NCI-H2029 treated with DMSO at 0.1 percent for 48 hours (cell line): ENCODE measurements around the gene LHX4.

Experiments
- DNase-seq: peaks from one replicate; lab custom pipeline; 2025; lab: John Stamatoyannopoulos, UW

Gene LHX4

GRCh38 chr1:180229483-180230415 lies at the start of gene LHX4:
TSS of gene LHX4 (plus strand) at chr1:180230264. CDS start at chr1:180230530, 266 bp downstream.
- no peak for DNase-seq

GRCh38 chr1:180181048-180181447 lies 49.0 kb upstream of the LHX4 start:
- DNase-seq = no peak

- DNase-seq = no peak
Measured at GRCh38 chr1:180181996-180182642, 47.9 kb upstream of the LHX4 start.

- DNase-seq = no peak
Measured at GRCh38 chr1:180182643-180183311, 47.3 kb upstream of the LHX4 start.

DNA sequence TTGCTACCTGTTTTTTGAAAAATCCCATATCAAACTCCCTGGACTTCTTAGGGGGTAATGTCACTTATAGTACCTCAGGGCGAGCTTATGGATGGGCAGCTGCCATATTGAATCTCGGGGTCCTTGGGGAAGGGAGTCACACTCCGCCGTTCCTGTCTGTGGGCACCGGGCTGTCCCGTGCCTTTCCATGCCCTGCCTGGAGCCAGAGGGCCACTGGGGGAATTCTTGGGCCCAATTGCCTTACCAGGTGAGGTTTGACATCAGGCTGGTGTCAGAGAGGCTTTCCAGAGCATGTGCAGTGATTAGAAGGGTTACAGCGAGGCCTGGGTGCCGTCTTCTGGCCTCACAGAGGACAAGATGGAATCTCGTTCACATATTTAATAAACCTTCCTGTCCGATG lies 46.6 kb upstream of the LHX4 start:
- DNase-seq = no peak

DNA sequence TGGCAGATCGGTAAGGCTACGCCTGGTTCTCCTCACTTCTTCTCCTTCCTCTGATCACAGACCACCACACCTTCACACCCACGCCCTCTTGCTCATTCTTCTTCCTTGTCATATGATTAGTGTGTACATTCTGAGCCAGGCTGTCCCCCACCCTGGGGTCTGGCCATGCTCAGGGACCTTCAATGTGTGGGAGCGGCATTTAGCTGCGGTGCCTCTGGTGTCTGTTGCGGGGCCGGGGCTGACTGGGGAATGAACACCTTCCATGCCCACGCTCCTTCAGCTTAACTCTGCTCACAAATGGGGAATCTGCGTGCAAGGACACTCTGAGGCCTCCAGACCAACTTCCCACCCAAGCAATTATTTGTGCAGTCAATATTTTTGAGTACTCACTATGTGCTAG lies 46.0 kb upstream of the LHX4 start:
- DNase-seq = no peak

DNA sequence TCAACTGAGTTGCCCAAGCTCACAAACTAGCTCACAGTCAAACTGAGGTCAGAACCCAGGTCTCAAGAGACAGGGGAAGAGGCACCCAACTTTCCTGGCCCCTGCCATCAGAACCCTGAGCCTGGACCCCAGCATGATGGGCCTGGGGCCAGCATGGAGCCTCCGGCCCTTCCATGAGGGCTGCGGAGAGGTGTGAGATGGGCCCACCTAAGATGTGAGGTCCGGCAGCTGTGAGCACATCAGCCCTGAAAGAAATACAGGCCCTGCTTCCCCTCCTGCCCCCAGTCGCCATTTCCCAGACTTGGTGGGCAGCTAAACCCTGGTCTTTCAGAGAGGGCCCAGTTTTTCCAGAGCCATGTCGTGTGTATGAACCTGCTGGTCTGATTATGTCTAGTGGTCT lies 44.8 kb upstream of the LHX4 start:
- no peak for DNase-seq

DNA sequence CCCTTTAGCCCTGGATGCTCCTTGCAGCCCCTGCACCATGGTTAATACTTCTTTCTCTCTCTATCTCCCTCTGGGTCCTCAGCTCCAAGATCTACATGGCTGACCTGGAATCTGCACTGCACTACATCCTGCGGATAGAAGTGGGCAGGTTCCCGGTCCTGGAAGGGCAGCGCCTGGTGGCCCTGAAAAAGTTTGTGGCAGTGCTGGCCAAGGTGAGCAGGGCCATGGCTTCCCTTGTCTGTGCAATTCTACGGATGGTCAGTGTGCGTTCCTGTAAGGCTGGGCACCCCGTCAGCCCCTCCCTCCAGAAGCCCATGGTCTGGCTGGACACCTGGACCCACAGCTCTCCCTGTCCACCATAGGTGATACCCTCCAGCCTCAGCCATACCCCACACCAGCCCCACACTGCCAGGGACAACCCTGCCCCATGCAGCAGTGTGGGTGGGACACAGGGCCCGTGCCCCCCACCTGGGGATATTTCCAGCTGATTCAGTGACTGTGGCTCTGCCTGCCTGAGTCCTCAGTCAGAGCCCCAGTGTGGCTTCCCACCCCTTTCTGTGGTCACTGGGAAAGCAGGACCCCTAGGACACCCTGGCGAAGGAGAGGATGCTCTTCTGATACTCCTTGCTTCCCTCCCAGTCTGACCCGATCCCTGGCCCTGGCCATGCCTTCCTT lies 44.0 kb upstream of the LHX4 start:
- DNase-seq = no peak

GRCh38 chr1:180186831-180187230 lies 43.2 kb upstream of the LHX4 start:
- DNase-seq = no peak

DNA sequence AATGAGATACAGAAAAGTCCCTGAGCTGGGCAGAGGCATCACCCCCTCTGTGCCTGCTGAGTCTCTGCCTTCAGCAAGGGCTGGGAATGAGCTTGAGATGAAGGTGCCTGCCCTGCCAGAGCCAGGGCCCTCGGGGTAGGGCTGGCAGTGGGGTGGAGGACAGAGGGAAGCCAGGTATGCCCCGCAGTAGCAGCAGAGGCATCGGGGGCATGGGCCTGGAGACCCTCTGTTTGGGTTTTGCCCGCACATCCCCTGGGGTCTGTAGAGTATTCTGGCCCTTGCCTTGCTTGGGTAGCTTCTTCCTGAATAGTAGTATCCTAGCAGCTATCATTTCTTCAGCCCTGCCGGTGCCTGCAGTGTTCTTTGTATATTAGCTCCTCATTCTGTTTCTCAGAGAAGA lies 42.4 kb upstream of the LHX4 start:
- DNase-seq = no peak

DNA sequence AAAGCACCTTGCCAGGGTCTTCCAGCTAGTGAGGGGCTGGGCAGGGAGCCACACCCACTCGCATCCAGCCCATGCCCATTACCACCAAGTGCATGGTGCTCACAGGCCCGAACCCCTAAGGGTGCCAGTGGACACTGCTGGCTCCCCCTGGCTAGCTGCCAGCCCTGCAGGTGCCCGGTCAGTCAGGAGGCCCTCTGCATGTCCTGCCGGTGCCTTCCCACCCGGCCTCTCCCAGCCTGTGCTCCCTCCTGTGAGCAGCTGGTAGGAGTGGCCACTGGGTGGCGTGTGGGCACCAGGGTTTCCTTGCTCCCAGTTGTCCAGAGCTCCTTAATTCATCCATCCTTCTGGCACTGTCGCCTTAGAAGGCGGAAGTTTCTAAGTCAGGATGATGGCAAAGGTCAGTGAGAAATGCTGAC lies 42.0 kb upstream of the LHX4 start:
- DNase-seq = peak; percentile 31

- DNase-seq = no peak
Measured at GRCh38 chr1:180188684-180189175, 41.3 kb upstream of the LHX4 start.

DNA sequence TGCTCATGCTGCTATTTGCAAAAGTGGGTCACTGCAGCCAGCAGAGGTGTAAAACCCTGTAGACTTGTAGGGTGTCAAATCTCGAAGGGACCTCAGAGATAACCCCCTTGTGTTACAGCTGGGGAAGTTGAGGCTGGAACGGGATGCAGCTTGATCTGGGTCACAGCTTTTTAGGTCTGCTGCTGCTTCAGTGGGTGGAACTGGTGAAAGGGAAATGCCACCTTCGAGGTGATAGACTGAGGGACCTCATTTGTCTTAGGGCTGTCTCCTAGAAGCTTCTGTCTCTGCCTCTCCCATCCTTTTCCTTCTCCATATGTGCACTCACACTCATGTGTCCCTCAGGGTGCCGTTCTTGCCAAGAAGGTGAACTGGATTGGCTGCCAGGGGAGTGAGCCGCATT lies 40.0 kb upstream of the LHX4 start:
- no peak for DNase-seq

DNA sequence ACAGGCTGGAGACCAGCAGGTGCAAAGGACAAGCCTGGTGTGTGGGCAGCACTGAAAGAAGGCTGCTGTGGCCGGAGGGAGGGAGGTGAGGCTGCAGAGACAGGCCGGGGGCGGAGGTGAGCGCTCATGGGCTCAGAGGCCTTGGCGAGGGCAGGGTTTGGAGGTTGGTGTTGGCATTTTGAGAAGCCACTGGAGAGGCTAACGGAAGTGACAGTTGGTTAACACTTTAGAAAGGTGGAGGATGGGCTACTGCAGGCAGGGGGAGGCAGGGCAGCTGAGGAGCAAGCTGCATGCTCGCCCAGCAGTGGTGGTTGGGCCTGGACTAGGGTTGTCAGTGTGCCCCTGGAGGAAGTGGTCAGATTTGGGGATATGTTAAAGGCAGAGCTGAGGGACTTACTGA lies 37.9 kb upstream of the LHX4 start:
- DNase-seq = no peak

GRCh38 chr1:180193141-180194047 lies 36.7 kb upstream of the LHX4 start:
- no peak for DNase-seq

DNA sequence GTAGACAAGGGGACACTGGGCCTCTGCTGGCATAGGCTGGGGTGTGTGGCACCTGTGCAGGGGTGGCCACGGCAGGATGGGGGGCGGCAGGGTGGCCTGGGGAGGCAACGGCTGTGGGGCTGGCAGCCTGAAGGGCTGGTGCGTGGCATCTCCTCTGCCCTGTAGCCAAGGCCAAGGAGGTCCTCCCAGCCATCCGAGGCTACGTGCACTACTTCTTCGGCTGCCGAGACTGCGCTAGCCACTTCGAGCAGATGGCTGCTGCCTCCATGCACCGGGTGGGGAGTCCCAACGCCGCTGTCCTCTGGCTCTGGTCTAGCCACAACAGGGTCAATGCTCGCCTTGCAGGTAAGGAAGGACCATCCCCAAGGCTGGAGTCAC lies 36.0 kb upstream of the LHX4 start:
- no peak for DNase-seq

- DNase-seq = no peak
Measured at GRCh38 chr1:180194546-180195207, 35.4 kb upstream of the LHX4 start.

DNA sequence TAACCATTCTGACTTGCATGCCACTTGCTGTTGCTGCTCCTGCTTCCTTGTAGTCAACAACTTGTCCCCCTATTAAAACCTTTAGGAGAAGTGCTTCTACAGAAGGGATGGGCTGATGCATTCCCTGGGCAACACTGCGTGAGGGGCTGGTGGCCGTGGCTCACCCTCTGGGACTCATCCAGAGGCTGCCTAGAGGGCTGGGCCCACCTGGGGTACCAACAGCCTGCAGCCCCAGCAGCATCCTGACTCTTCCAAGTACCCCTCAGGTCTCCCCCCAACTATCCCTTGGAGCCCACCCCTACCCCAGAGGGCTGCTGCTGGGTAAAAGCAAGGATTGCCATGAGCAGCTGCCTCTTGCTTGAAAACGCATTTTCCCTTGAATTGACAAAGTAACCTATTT lies 34.7 kb upstream of the LHX4 start:
- no peak for DNase-seq

DNA sequence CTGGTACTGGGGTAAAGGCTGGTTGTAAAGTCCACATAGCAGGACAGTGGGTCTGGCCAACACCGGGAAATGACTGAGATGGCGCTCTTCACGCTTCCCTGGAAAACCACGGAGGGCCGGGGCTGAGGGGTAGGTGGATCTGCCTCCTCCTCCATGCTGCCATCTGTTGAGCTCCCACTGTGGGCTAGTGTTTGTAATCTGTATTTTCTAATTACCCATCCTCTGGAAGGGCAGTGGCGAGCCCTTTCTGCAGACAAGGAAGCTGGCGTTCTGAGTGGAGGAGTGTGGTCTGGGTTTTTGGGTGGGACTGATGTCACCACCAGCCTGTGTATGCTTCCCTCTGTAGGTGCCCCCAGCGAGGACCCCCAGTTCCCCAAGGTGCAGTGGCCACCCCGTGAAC lies 34.1 kb upstream of the LHX4 start:
- DNase-seq = no peak

GRCh38 chr1:180196436-180197003 lies 33.5 kb upstream of the LHX4 start:
- no peak for DNase-seq
